Transverse colon (tissue), 3 donors: ENCODE results near the gene GNRH2.

Source experiments
- CTCF ChIP-seq, 5 experiments: fragments of 200-600 bp in 3 of 5; fragments of 450-650 bp in 2 of 5; sonication (generic) in 3 of 5; IDR thresholded peaks; 1 replicate in 2 of 5; 2 replicates in 3 of 5; pipeline ENCODE4 v1.5.1; 2016 to 2017; ENCODE audit warnings: antibody characterized with exemption in 5 of 5, inconsistent platforms in 3 of 5, mild to moderate bottlenecking in 2 of 5, moderate library complexity in 1 of 5
- EP300 ChIP-seq: sonication (generic); formaldehyde crosslinking; IDR thresholded peaks from one replicate; pipeline ENCODE4 v1.6.1; 2017; ENCODE audit warnings: antibody characterized with exemption, low read depth
- POLR2A ChIP-seq: fragments of 450-650 bp; IDR thresholded peaks from one replicate; pipeline ENCODE4 v1.6.1; 2016; ENCODE audit warnings: antibody characterized with exemption, mild to moderate bottlenecking, moderate library complexity

GRCh38 chr20:3027987-3028386 is 15.4 kb upstream of the GNRH2 start:
- no peak for TF ChIP-seq CTCF (IDR thresholded peaks at IDR 0.05)
- TF ChIP-seq EP300: no peak
- no peak for TF ChIP-seq POLR2A
